OCI-LY1 (cell line): Measurements from ENCODE around the gene LIF.

Experiments
- H2AFZ ChIP-seq: fragments of 200-600 bp; sonication (generic), shearing (Covaris generic); 2 replicates; pipeline ENCODE4 v1.6.0; 2014; ENCODE audit warnings: antibody characterized with exemption, mild to moderate bottlenecking, low read length
- H3F3A ChIP-seq: fragments of 200-600 bp; sonication (generic), shearing (Covaris generic); 2 replicates; pipeline ENCODE4 v1.6.0; 2014; ENCODE audit warnings: mild to moderate bottlenecking, antibody characterized with exemption, low read length, moderate library complexity; ENCODE audit not compliant: insufficient read depth
- H3K27ac ChIP-seq: fragments of 200-600 bp; sonication (generic); 2 replicates; pipeline ENCODE4 v1.5.1; 2014; ENCODE audit warnings: low read length, mixed run types, mild to moderate bottlenecking, low read depth; ENCODE audit not compliant: poor library complexity, severe bottlenecking
- H3K27me3 ChIP-seq: fragments of 200-600 bp; sonication (generic); 2 replicates; pipeline ENCODE4 v1.6.0; 2014; ENCODE audit warnings: antibody characterized with exemption, mild to moderate bottlenecking, low read length, moderate library complexity; ENCODE audit not compliant: insufficient read depth
- H3K36me3 ChIP-seq: fragments of 200-600 bp; sonication (generic); 2 replicates; pipeline ENCODE4 v1.6.1; 2014; ENCODE audit warnings: mild to moderate bottlenecking, antibody characterized with exemption, low read length, moderate library complexity, mixed read lengths; ENCODE audit not compliant: insufficient read depth
- H3K4me1 ChIP-seq: fragments of 200-600 bp; sonication (generic); 2 replicates; pipeline ENCODE4 v1.5.1; 2014; ENCODE audit warnings: mild to moderate bottlenecking, low read length, moderate library complexity; ENCODE audit not compliant: insufficient read depth, severe bottlenecking
- H3K4me2 ChIP-seq: fragments of 200-600 bp; sonication (generic), shearing (Covaris generic); 2 replicates; pipeline ENCODE4 v1.6.1; 2014; ENCODE audit warnings: low read length
- H3K4me3 ChIP-seq: fragments of 200-600 bp; sonication (generic); 2 replicates; pipeline ENCODE4 v1.5.1; 2014; ENCODE audit warnings: low read length, low read depth, mild to moderate bottlenecking, mixed read lengths; ENCODE audit not compliant: poor library complexity, severe bottlenecking
- H3K79me2 ChIP-seq: fragments of 200-600 bp; shearing (Covaris generic); 2 replicates; pipeline ENCODE4 v1.6.1; 2016; ENCODE audit warnings: mixed run types, low read length, mixed read lengths; ENCODE audit not compliant: insufficient read depth
- H3K9ac ChIP-seq: fragments of 200-600 bp; sonication (generic), shearing (Covaris generic); 2 replicates; pipeline ENCODE4 v1.6.1; 2014; ENCODE audit warnings: mild to moderate bottlenecking, low read length, mixed read lengths
- H3K9me2 ChIP-seq: fragments of 200-600 bp; sonication (generic), shearing (Covaris generic); 2 replicates; pipeline ENCODE4 v1.6.1; 2014; ENCODE audit warnings: low read depth, mild to moderate bottlenecking, low read length, mixed read lengths
- H3K9me3 ChIP-seq: fragments of 200-600 bp; shearing (Covaris generic); 2 replicates; pipeline ENCODE4 v1.6.1; 2014; ENCODE audit warnings: low read length, mixed read lengths
- H4K20me1 ChIP-seq: fragments of 200-600 bp; sonication (generic), shearing (Covaris generic); 2 replicates; pipeline ENCODE4 v1.6.0; 2016; ENCODE audit warnings: mild to moderate bottlenecking, low read length; ENCODE audit not compliant: insufficient read depth
- EZH2 ChIP-seq: fragments of 200-600 bp; sonication (generic), shearing (Covaris generic); IDR thresholded peaks from 2 replicates; pipeline ENCODE4 v1.8.0; 2017; ENCODE audit warnings: borderline replicate concordance, mixed run types, mild to moderate bottlenecking, antibody characterized with exemption, low read length, moderate library complexity, mixed read lengths
- TF ChIP-seq, protein P1 (sequence below): fragments of 200-600 bp; sonication (generic), shearing (Covaris generic); IDR thresholded peaks from 2 replicates; pipeline ENCODE4 v1.5.1; 2017; ENCODE audit warnings: mild to moderate bottlenecking, antibody characterized with exemption, low read length, moderate library complexity, mixed read lengths

LIF gene

DNA sequence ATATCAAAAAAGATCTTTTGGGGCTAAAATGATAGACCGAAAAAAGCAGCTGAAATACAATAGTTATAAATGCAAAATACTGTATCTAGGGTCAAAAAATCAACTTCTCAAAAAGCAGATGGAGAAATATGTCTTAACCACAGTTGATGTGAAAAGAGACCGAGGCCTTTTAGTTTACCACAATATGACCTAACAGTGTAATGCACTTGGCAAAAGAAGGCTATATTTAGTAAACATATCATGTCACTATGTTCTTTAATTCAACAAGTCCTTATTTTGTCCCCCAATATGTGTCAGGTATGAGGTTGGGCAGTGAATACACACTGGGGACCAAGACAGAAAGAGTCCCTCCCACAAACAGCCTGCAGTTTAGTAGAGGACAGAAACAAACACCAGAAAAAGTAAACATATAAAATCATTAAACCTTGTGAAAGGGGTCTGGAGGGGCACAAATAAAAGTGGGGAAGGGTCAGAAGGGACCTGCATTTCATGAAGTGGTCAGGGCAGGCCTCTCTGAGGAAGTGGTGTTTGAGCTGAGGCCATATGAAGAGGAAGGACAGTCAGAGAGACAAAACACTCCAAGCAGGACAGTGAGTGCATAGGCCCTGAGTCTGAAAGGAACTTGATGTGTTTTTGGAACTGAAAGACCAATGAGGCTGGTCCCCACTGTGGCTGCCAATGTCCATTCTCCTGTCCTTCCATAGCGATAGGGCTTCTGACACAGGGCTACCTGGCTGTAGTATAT lies 53.4 kb downstream of the LIF start:
- Histone ChIP-seq H3K4me1 (no peaks in the 10 kb centered on the region), H4K20me1 (no peaks in the 10 kb centered on the region), H2AFZ (no peak overlapping the region), H3K79me2 (no peaks in the 10 kb centered on the region), H3K9me2 (no peaks in the 10 kb centered on the region), H3F3A (no peaks in the 10 kb centered on the region), H3K27me3 (no peaks in the 10 kb centered on the region), H3K9me3 (no peaks in the 10 kb centered on the region), H3K36me3 (no peaks in the 10 kb centered on the region), H3K4me2 (no peak overlapping the region), H3K9ac (no peak overlapping the region), H3K27ac (no peak overlapping the region), H3K4me3 (no peak overlapping the region)
- TF ChIP-seq EZH2, result no peak
- TF ChIP-seq, protein P1, sequence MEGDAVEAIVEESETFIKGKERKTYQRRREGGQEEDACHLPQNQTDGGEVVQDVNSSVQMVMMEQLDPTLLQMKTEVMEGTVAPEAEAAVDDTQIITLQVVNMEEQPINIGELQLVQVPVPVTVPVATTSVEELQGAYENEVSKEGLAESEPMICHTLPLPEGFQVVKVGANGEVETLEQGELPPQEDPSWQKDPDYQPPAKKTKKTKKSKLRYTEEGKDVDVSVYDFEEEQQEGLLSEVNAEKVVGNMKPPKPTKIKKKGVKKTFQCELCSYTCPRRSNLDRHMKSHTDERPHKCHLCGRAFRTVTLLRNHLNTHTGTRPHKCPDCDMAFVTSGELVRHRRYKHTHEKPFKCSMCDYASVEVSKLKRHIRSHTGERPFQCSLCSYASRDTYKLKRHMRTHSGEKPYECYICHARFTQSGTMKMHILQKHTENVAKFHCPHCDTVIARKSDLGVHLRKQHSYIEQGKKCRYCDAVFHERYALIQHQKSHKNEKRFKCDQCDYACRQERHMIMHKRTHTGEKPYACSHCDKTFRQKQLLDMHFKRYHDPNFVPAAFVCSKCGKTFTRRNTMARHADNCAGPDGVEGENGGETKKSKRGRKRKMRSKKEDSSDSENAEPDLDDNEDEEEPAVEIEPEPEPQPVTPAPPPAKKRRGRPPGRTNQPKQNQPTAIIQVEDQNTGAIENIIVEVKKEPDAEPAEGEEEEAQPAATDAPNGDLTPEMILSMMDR, result no peak

- H3K9me2 ChIP-seq, result no peaks in the 10 kb centered on the region
- H3F3A ChIP-seq, result no peaks in the 10 kb centered on the region
- no peak overlapping the region for H2AFZ ChIP-seq
- H4K20me1 ChIP-seq, result no peaks in the 10 kb centered on the region
- H3K4me2 ChIP-seq, result no peak overlapping the region
- H3K4me3 ChIP-seq, result no peak overlapping the region
- no peaks in the 10 kb centered on the region for H3K4me1 ChIP-seq
- H3K36me3 ChIP-seq, result no peaks in the 10 kb centered on the region
- no peak overlapping the region for H3K9ac ChIP-seq
- no peaks in the 10 kb centered on the region for H3K79me2 ChIP-seq
- H3K9me3 ChIP-seq, result no peaks in the 10 kb centered on the region
- H3K27ac ChIP-seq, result no peak overlapping the region
- TF ChIP-seq EZH2, result no peak
- TF ChIP-seq, protein P1, result no peak
- H3K27me3 ChIP-seq, result no peaks in the 10 kb centered on the region
Measured at GRCh38 chr22:30192427-30192826, 54.1 kb downstream of the LIF start.

DNA sequence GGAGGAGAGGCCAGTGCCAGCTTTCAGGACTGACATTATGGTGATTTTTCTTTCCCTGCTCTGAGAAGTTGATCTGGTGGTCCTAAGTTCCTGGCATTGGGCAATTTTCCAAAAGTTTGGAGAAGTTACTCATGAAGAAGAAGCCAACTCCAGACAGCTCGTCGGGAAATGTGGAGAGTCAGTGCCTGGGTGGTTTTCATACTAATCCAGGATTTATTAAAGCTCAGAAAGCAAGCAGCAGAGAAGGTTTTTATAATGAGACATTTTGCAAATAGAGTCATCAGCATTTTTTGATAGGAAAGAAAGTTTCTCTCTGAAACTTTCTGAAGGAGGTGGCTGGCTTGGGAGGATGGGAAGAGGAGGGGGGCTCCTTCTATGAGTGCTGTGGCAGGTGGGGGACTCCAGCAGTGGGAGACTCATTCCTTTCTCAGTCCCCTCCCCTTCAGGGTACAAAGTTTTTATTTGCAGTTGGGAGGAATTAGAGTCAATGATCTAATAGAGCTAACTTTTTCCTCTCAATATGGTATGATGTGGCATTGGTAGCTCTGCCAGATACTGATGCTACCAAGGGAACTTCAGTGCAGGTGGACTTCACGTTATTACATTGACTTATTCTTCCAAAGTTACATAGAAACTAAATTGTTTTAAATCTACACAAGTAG lies 55.4 kb downstream of the LIF start:
- Histone ChIP-seq H3K27me3 (no peaks in the 10 kb centered on the region), H3K4me2 (no peak overlapping the region), H3K4me1 (no peaks in the 10 kb centered on the region), H3K4me3 (no peak overlapping the region), H3K36me3 (no peaks in the 10 kb centered on the region), H2AFZ (no peak overlapping the region), H4K20me1 (no peaks in the 10 kb centered on the region), H3K9me3 (no peaks in the 10 kb centered on the region), H3K79me2 (no peaks in the 10 kb centered on the region), H3K27ac (no peak overlapping the region), H3K9me2 (no peaks in the 10 kb centered on the region), H3K9ac (no peak overlapping the region), H3F3A (no peaks in the 10 kb centered on the region)
- TF ChIP-seq EZH2, result no peak
- TF ChIP-seq, protein P1, result no peak
